ENCODE measurements around the gene FANCB. TPM values are rescaled to one million over a fixed set of nuclear protein-coding genes. Genes with fewer than 3 reads are reported as not detected.

The FANCB gene
- total and polyA plus RNA-seq, 2 of the 8 experiments (the other 6 are each of a cell fraction or from before 2014, with no cell fraction given), result 1.9 to 13.8 TPM

DNA sequence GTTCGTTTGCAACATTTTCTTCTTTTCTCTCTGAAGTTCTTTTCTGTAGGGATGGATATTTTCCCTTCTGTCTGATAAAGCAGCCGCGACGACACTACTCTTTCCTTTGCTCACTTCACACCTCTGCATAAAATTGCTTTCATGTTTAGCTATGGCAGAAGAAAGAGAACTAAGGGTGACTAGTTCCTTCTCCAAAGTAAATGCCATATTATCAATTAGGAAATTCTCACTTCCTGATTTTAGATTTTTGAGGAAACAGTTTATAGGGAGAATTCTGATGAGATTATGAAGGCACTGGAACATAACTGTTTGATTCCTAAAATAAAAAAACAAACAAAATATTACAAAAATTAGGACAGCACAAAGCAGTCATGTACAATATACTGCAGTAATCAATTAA, 29.2 kb downstream of the FANCB start (continued):
- TF ChIP-seq TAF1 (IDR thresholded peaks at IDR 0.05; ENCODE audit: low read depth, low read length) (no peak), CHD1 (IDR thresholded peaks at IDR 0.05; ENCODE audit: low read depth, low read length) (no peak), ZNF274 (IDR thresholded peaks at IDR 0.05; ENCODE audit: borderline replicate concordance, extremely low read depth, low read length) (no peak)

Data from H1 (cell line).